Measurements from ENCODE around the gene FAM234B. TPM values are rescaled to one million over a fixed set of nuclear protein-coding genes. Genes with fewer than 3 reads are reported as not detected.
"Not testable (repeated sequence)": the region's sequence is repeated elsewhere in the genome, so short reads cannot be mapped to it uniquely, and the experiment has no call there.

The FAM234B gene
- polyA plus RNA-seq, 2 donors: 0.84 to 1.1 TPM

DNA sequence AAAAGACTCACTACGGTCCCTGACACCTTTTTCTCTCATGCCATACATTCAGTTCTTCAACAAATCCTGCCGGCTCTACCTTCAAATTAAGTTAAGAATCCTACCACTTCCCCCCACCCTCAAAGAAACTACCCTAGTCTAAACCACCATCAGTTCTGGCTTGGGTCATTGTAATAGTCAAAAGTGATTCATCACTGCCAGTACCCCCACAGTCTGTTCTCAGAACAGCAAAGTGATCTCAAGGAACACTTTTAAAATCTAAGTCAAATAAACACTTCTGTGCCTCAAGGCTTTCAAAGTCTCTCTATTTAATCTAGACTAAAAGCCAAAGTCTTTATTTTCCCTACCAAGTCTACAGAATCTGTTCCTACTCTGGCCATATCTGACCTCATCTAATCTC lies 12.0 kb upstream of the FAM234B start:
- WGBS, 2 donors: 90 to 91% methylated on average over 2 of the region's 2 CpGs
- H3K27me3 ChIP-seq (ENCODE audit: control insufficient read depth in 1 of 2, insufficient read depth in 2 of 2, low read length in 2 of 2): no peaks in the 10 kb centered on the region
- no peak overlapping the region for H3K27ac ChIP-seq (ENCODE audit: low read depth in 2 of 2, low read length in 1 of 2)
- H3K4me3 ChIP-seq (ENCODE audit: low read depth in 1 of 2, low read length in 2 of 2): no peak overlapping the region
- no peaks in the 10 kb centered on the region for H3K36me3 ChIP-seq (ENCODE audit: control insufficient read depth in 2 of 2, insufficient read depth in 2 of 2, low read length in 1 of 2)
- H3K4me1 ChIP-seq (ENCODE audit: control insufficient read depth in 2 of 2, insufficient read depth in 2 of 2, low read length in 1 of 2): no peaks in the 10 kb centered on the region
- no peaks in the 10 kb centered on the region for H3K9me3 ChIP-seq (ENCODE audit: control insufficient read depth in 2 of 2, insufficient read depth in 1 of 2, low read depth in 1 of 2, low read length in 1 of 2)

GRCh38 chr12:13033476-13033875 lies 10.7 kb upstream of the FAM234B start:
- Histone ChIP-seq H3K4me1 (ENCODE audit: control insufficient read depth in 2 of 2, insufficient read depth in 2 of 2, low read length in 1 of 2) (no peaks in the 10 kb centered on the region), H3K36me3 (ENCODE audit: control insufficient read depth in 2 of 2, insufficient read depth in 2 of 2, low read length in 1 of 2) (no peaks in the 10 kb centered on the region), H3K4me3 (ENCODE audit: low read depth in 1 of 2, low read length in 2 of 2) (no peak overlapping the region), H3K27ac (ENCODE audit: low read depth in 2 of 2, low read length in 1 of 2) (no peak overlapping the region), H3K27me3 (ENCODE audit: control insufficient read depth in 1 of 2, insufficient read depth in 2 of 2, low read length in 2 of 2) (no peaks in the 10 kb centered on the region), H3K9me3 (ENCODE audit: control insufficient read depth in 2 of 2, insufficient read depth in 1 of 2, low read depth in 1 of 2, low read length in 1 of 2) (no peaks in the 10 kb centered on the region)
- 83 to 84% methylated on average over 5 of the region's 5 CpGs for WGBS, 2 donors

- H3K4me3 ChIP-seq (ENCODE audit: low read depth in 1 of 2, low read length in 2 of 2); H3K27ac ChIP-seq (ENCODE audit: low read depth in 2 of 2, low read length in 1 of 2); H3K4me1 ChIP-seq (ENCODE audit: control insufficient read depth in 2 of 2, insufficient read depth in 2 of 2, low read length in 1 of 2); H3K9me3 ChIP-seq (ENCODE audit: control insufficient read depth in 2 of 2, insufficient read depth in 1 of 2, low read depth in 1 of 2, low read length in 1 of 2); H3K27me3 ChIP-seq (ENCODE audit: control insufficient read depth in 1 of 2, insufficient read depth in 2 of 2, low read length in 2 of 2); H3K36me3 ChIP-seq (ENCODE audit: control insufficient read depth in 2 of 2, insufficient read depth in 2 of 2, low read length in 1 of 2): not testable (repeated sequence)
- WGBS, 2 donors: 71 to 74% methylated on average over 5 of the region's 5 CpGs
Measured at GRCh38 chr12:13035335-13035734, 8.8 kb upstream of the FAM234B start.

- H3K4me3 ChIP-seq (ENCODE audit: low read depth in 1 of 2, low read length in 2 of 2): no peak overlapping the region
- H3K27ac ChIP-seq (ENCODE audit: low read depth in 2 of 2, low read length in 1 of 2): no peak overlapping the region
- H3K27me3 ChIP-seq (ENCODE audit: control insufficient read depth in 1 of 2, insufficient read depth in 2 of 2, low read length in 2 of 2): no peaks in the 10 kb centered on the region
- H3K36me3 ChIP-seq (ENCODE audit: control insufficient read depth in 2 of 2, insufficient read depth in 2 of 2, low read length in 1 of 2): no peaks in the 10 kb centered on the region
- 91 to 97% methylated on average over 3 of the region's 3 CpGs for WGBS, 2 donors
- H3K9me3 ChIP-seq (ENCODE audit: control insufficient read depth in 2 of 2, insufficient read depth in 1 of 2, low read depth in 1 of 2, low read length in 1 of 2): no peaks in the 10 kb centered on the region
- no peaks in the 10 kb centered on the region for H3K4me1 ChIP-seq (ENCODE audit: control insufficient read depth in 2 of 2, insufficient read depth in 2 of 2, low read length in 1 of 2)
Measured at GRCh38 chr12:13036881-13037280, 7.3 kb upstream of the FAM234B start.

DNA sequence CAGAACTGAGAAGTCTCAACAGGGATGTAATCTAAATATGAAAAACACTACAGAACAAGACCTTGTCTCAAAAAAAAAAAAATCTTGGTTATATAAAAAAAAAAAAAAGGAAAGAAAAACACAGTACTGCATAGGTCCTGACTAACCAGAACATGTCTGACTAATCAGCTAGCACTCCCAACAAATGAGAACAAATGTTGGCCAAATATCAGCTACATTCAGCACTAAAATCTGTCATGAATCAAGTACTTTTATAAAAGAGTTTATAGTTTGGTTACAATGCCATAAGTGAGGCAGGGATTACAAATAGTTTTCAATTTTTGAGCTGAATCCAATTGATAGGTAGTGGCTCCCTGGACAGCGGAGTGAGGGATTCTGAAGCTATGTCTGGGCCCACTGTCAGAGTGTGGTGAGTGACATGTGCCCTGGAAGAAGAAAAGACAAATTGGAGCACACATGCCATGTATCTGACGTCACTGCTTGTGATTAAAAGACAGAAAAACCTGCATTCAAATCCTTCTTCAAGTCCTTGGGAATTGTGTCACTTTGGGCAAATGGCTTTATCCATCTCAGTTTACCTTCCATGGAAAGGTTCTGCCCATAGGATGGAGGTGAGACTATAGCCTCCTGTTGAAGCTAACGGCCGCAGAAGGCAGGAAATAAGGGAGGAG lies 5.6 kb upstream of the FAM234B start:
- Histone ChIP-seq H3K27me3 (ENCODE audit: control insufficient read depth in 1 of 2, insufficient read depth in 2 of 2, low read length in 2 of 2) (no peaks in the 10 kb centered on the region), H3K27ac (ENCODE audit: low read depth in 2 of 2, low read length in 1 of 2) (peak overlapping the region in 1 of 2 donors; percentile 61), H3K4me3 (ENCODE audit: low read depth in 1 of 2, low read length in 2 of 2) (no peak overlapping the region), H3K9me3 (ENCODE audit: control insufficient read depth in 2 of 2, insufficient read depth in 1 of 2, low read depth in 1 of 2, low read length in 1 of 2) (no peaks in the 10 kb centered on the region), H3K36me3 (ENCODE audit: control insufficient read depth in 2 of 2, insufficient read depth in 2 of 2, low read length in 1 of 2) (no peaks in the 10 kb centered on the region), H3K4me1 (ENCODE audit: control insufficient read depth in 2 of 2, insufficient read depth in 2 of 2, low read length in 1 of 2) (no peaks in the 10 kb centered on the region)
- 79 to 91% methylated on average over 4 of the region's 4 CpGs for WGBS, 2 donors

DNA sequence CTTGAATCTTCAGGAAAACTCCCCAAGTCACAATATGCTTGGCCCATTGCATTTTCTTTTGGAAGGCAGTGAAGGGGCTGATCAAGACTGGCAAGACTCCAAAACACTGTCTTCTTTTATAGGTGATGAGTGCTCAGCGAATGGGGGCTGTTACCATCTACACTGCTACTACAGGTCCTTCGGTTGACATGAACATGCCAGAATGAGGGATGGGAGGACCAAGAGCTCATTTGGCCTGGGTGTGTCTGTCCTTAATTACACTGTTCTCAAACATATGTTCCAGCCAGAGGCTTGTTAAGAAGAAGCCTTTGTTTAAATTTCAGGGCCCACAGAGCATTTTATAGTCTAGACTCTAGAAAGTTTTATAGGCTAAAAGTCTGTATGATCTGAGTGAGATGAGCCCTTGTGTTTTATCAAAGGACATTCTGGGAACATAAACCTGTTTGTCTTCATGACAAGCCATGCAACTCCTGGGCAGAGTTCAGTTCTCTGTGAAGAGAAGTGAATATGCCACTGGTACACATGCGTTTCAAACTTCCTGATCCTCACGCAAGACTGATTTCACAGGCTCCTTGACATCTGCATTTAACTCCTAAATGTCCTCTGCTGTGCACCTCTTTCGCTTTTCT lies 4.7 kb upstream of the FAM234B start:
- H3K27ac ChIP-seq (ENCODE audit: low read depth in 2 of 2, low read length in 1 of 2): no peak overlapping the region
- H3K27me3 ChIP-seq (ENCODE audit: control insufficient read depth in 1 of 2, insufficient read depth in 2 of 2, low read length in 2 of 2): no peaks in the 10 kb centered on the region
- no peaks in the 10 kb centered on the region for H3K36me3 ChIP-seq (ENCODE audit: control insufficient read depth in 2 of 2, insufficient read depth in 2 of 2, low read length in 1 of 2)
- no peaks in the 10 kb centered on the region for H3K4me1 ChIP-seq (ENCODE audit: control insufficient read depth in 2 of 2, insufficient read depth in 2 of 2, low read length in 1 of 2)
- H3K4me3 ChIP-seq (ENCODE audit: low read depth in 1 of 2, low read length in 2 of 2): no peak overlapping the region
- 64 to 65% methylated on average over 5 of the region's 5 CpGs for WGBS, 2 donors
- H3K9me3 ChIP-seq (ENCODE audit: control insufficient read depth in 2 of 2, insufficient read depth in 1 of 2, low read depth in 1 of 2, low read length in 1 of 2): no peaks in the 10 kb centered on the region

GRCh38 chr12:13041224-13041623 lies 3.0 kb upstream of the FAM234B start:
- no peaks in the 10 kb centered on the region for H3K9me3 ChIP-seq (ENCODE audit: control insufficient read depth in 2 of 2, insufficient read depth in 1 of 2, low read depth in 1 of 2, low read length in 1 of 2)
- H3K4me1 ChIP-seq (ENCODE audit: control insufficient read depth in 2 of 2, insufficient read depth in 2 of 2, low read length in 1 of 2): no peaks in the 10 kb centered on the region
- no peaks in the 10 kb centered on the region for H3K27me3 ChIP-seq (ENCODE audit: control insufficient read depth in 1 of 2, insufficient read depth in 2 of 2, low read length in 2 of 2)
- H3K4me3 ChIP-seq (ENCODE audit: low read depth in 1 of 2, low read length in 2 of 2): no peak overlapping the region
- 89 to 96% methylated on average over 2 of the region's 2 CpGs for WGBS, 2 donors
- no peak overlapping the region for H3K27ac ChIP-seq (ENCODE audit: low read depth in 2 of 2, low read length in 1 of 2)
- H3K36me3 ChIP-seq (ENCODE audit: control insufficient read depth in 2 of 2, insufficient read depth in 2 of 2, low read length in 1 of 2): no peaks in the 10 kb centered on the region

DNA sequence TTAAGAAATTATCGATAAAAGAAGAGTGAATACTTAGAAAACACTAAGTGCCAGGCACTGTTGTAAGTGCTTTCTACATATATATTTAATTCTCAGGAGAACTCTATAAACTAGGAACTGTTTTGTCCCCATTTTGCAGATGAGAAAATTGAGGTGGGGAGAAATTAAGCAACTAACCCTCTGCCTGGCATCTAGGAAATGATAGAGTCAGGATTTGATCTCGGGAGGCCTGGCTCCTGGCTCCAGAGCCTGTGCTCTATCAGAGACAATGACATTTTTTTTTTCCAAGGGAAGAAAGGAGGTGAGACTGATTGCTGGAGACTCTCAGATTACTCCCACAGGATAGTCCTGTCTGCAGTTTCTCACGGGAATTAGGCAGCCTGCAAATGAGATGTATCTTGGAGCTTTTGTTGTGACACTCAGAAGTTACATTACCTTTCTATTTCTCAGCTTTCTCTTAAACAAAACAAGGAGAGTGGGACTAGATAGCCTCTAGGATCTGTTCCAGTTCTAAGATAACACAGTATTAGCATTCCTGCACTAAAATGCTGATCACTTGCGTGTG lies 1.4 kb upstream of the FAM234B start:
- no peaks in the 10 kb centered on the region for H3K36me3 ChIP-seq (ENCODE audit: control insufficient read depth in 2 of 2, insufficient read depth in 2 of 2, low read length in 1 of 2)
- 85 to 87% methylated on average over 4 of the region's 4 CpGs for WGBS, 2 donors

DNA sequence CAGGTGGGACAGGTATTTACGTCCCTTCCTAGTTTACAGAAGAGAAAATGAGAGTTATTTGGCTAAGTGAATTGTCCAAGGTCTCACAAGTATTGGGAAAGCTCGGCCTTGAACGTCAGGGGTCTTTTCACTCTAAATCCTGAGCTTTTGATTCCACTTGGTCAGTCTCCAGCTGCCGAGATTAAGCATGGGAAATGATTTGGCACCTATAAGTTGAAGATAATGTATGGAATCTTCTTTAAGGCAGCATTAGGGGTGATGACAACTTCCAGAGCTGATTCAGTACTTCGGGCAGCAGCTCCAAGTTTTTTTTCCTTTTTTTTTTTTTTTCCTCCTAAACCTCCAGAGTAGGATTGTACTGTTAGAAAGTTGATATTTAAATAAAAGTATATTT lies 722 bp downstream of the FAM234B start:
- no peak overlapping the region for H3K27ac ChIP-seq (ENCODE audit: low read depth in 2 of 2, low read length in 1 of 2)
- H3K9me3 ChIP-seq (ENCODE audit: control insufficient read depth in 2 of 2, insufficient read depth in 1 of 2, low read depth in 1 of 2, low read length in 1 of 2): no peaks in the 10 kb centered on the region
- no peaks in the 10 kb centered on the region for H3K36me3 ChIP-seq (ENCODE audit: control insufficient read depth in 2 of 2, insufficient read depth in 2 of 2, low read length in 1 of 2)
- 7% methylated on average over 5 of the region's 5 CpGs for WGBS, 2 donors
- no peaks in the 10 kb centered on the region for H3K4me1 ChIP-seq (ENCODE audit: control insufficient read depth in 2 of 2, insufficient read depth in 2 of 2, low read length in 1 of 2)
- peak overlapping the region; percentile 93 to 100 for H3K4me3 ChIP-seq (ENCODE audit: low read depth in 1 of 2, low read length in 2 of 2)
- H3K27me3 ChIP-seq (ENCODE audit: control insufficient read depth in 1 of 2, insufficient read depth in 2 of 2, low read length in 2 of 2): no peaks in the 10 kb centered on the region

More for the DNA sequence above, 1.4 kb upstream of the FAM234B start:
- Histone ChIP-seq H3K4me1 (ENCODE audit: control insufficient read depth in 2 of 2, insufficient read depth in 2 of 2, low read length in 1 of 2) (no peaks in the 10 kb centered on the region), H3K27ac (ENCODE audit: low read depth in 2 of 2, low read length in 1 of 2) (no peak overlapping the region), H3K9me3 (ENCODE audit: control insufficient read depth in 2 of 2, insufficient read depth in 1 of 2, low read depth in 1 of 2, low read length in 1 of 2) (no peaks in the 10 kb centered on the region), H3K27me3 (ENCODE audit: control insufficient read depth in 1 of 2, insufficient read depth in 2 of 2, low read length in 2 of 2) (no peaks in the 10 kb centered on the region), H3K4me3 (ENCODE audit: low read depth in 1 of 2, low read length in 2 of 2) (no peak overlapping the region)

- H3K27ac ChIP-seq (ENCODE audit: low read depth in 2 of 2, low read length in 1 of 2): no peak overlapping the region
- no peaks in the 10 kb centered on the region for H3K4me1 ChIP-seq (ENCODE audit: control insufficient read depth in 2 of 2, insufficient read depth in 2 of 2, low read length in 1 of 2)
- no peaks in the 10 kb centered on the region for H3K27me3 ChIP-seq (ENCODE audit: control insufficient read depth in 1 of 2, insufficient read depth in 2 of 2, low read length in 2 of 2)
- 83 to 94% methylated on average over 8 of the region's 8 CpGs for WGBS, 2 donors
- no peaks in the 10 kb centered on the region for H3K9me3 ChIP-seq (ENCODE audit: control insufficient read depth in 2 of 2, insufficient read depth in 1 of 2, low read depth in 1 of 2, low read length in 1 of 2)
- no peaks in the 10 kb centered on the region for H3K36me3 ChIP-seq (ENCODE audit: control insufficient read depth in 2 of 2, insufficient read depth in 2 of 2, low read length in 1 of 2)
- H3K4me3 ChIP-seq (ENCODE audit: low read depth in 1 of 2, low read length in 2 of 2): no peak overlapping the region
Measured at GRCh38 chr12:13045816-13046215, 1.6 kb downstream of the FAM234B start.

Data from esophagus (tissue), 2 donors.